K562 (cell line): ENCODE results near the gene ACBD5. TPM values are rescaled to one million over a fixed set of nuclear protein-coding genes. Genes with fewer than 3 reads are reported as not detected.

Experiments
- ATAC-seq: fragments of 200-7000 bp; cut with Tn5 transposase; 3 replicates; pipeline ENCODE4 v1.9.1; 2020; ENCODE audit warnings: moderate library complexity
- BruUV-seq: library from RNA; stranded (reverse); fragments of 400-500 nt; replicated peaks from 2 replicates; lab custom pipeline; 2021; lab: Mats Ljungman, UMichigan
- CTCF ChIA-PET: fragments of 300-600 bp; formaldehyde crosslinking; extraction: SDS; loops from one replicate; lab custom pipeline; 2021; ENCODE audit warnings: low intra/inter-chr PET ratio; lab: Yijun Ruan, JAX
- POLR2A ChIA-PET: fragments of 300-600, 350-650 bp; sonication (Branson Sonifier 250); formaldehyde crosslinking; extraction: SDS; loops from one replicate; lab custom pipeline; 2021; ENCODE audit warnings: antibody characterized with exemption, inconsistent platforms; lab: Yijun Ruan, JAX
- DNase-seq, 4 experiments: peaks; one replicate each; pipeline versions ENCODE4 v3.0.0 to v3.0.0-alpha.2; 2011 to 2018; ENCODE audit warnings: low spot score in 3 of 4, mixed read lengths in 3 of 4; ENCODE audit errors: extremely low read depth in 1 of 4
- FAIRE-seq: peaks from 2 replicates; lab custom pipeline; 2011; peaks lifted over from hg19 to GRCh38; lab: Jason Lieb, UNC
- H2AFZ ChIP-seq: 2 replicates; pipeline ENCODE4 v1.6.0; 2011; ENCODE audit warnings: low read depth, low read length, control low read depth, inconsistent platforms
- H3K27ac ChIP-seq: fragments of 200-600 bp; 3 replicates; pipeline ENCODE4 v1.8.0; 2011; ENCODE audit warnings: low read depth, mild to moderate bottlenecking, control low read depth, inconsistent platforms, low read length, moderate library complexity, mixed read lengths; ENCODE audit errors: extremely low read depth
- H3K27me3 ChIP-seq, 2 experiments: fragments of 300-600 bp in 1 of 2; 2 replicates in 1 of 2; 3 replicates in 1 of 2; pipeline versions ENCODE4 v1.6.0 to v1.8.0; 2011; ENCODE audit warnings: inconsistent platforms in 2 of 2, low read length in 2 of 2, mild to moderate bottlenecking in 1 of 2, mixed read lengths in 1 of 2, moderate library complexity in 1 of 2; ENCODE audit not compliant: control insufficient read depth in 2 of 2, insufficient read depth in 2 of 2
- H3K36me3 ChIP-seq: fragments of 300-600 bp; 3 replicates; pipeline ENCODE4 v1.8.0; 2011; ENCODE audit warnings: mild to moderate bottlenecking, low read length, inconsistent platforms; ENCODE audit not compliant: control insufficient read depth, insufficient read depth
- H3K4me1 ChIP-seq, 2 experiments: fragments of 200-600 bp in 1 of 2; replicated peaks in 1 of 2; 2 replicates in 1 of 2; 3 replicates in 1 of 2; pipeline versions ENCODE4 v1.5.1 to v1.8.0; 2011; ENCODE audit warnings: inconsistent platforms in 2 of 2, low read length in 2 of 2, mild to moderate bottlenecking in 1 of 2, mixed read lengths in 1 of 2, moderate library complexity in 1 of 2; ENCODE audit not compliant: control insufficient read depth in 2 of 2, insufficient read depth in 2 of 2
- H3K4me2 ChIP-seq: 2 replicates; pipeline ENCODE4 v1.6.1; 2011; ENCODE audit warnings: low read length, control low read depth, inconsistent platforms, mixed read lengths; ENCODE audit not compliant: insufficient read depth
- H3K4me3 ChIP-seq: fragments of 200-600 bp; sonication (generic), shearing (Covaris generic); 2 replicates; pipeline ENCODE4 v1.5.1; 2016; ENCODE audit warnings: control low read depth, inconsistent platforms
- H3K79me2 ChIP-seq: fragments of 200-600 bp; 3 replicates; pipeline ENCODE4 v1.8.0; 2011; ENCODE audit warnings: low read length, inconsistent platforms; ENCODE audit not compliant: control insufficient read depth, insufficient read depth
- H3K9ac ChIP-seq, 2 experiments: 2 replicates each; pipeline versions ENCODE4 v1.6.0 to v1.6.1; 2011; ENCODE audit warnings: low read depth in 2 of 2, low read length in 2 of 2, control low read depth in 1 of 2, inconsistent platforms in 1 of 2, mild to moderate bottlenecking in 1 of 2, mixed read lengths in 1 of 2; ENCODE audit not compliant: insufficient read depth in 1 of 2
- H3K9me1 ChIP-seq: one replicate; pipeline ENCODE4 v1.6.0; 2011; ENCODE audit warnings: inconsistent platforms, mild to moderate bottlenecking, low read length, moderate library complexity; ENCODE audit not compliant: control insufficient read depth, insufficient read depth
- H3K9me3 ChIP-seq: replicated peaks from 2 replicates; pipeline ENCODE4 v1.5.1; 2011; ENCODE audit warnings: low read depth, low read length, inconsistent platforms; ENCODE audit not compliant: control insufficient read depth, insufficient read depth
- H4K20me1 ChIP-seq: replicated peaks from 2 replicates; pipeline ENCODE4 v1.6.1; 2011; ENCODE audit warnings: low read length, inconsistent platforms, mixed read lengths; ENCODE audit not compliant: control insufficient read depth, insufficient read depth
- BDP1 ChIP-seq: IDR thresholded peaks from 3 replicates; pipeline ENCODE4 v1.6.1; 2011; ENCODE audit not compliant: insufficient read length, insufficient read depth
- CBX2 ChIP-seq: fragments of 200-600 bp; sonication (generic); IDR thresholded peaks from one replicate; pipeline ENCODE4 v1.6.1; 2012; ENCODE audit warnings: mild to moderate bottlenecking, low read length, inconsistent platforms; ENCODE audit not compliant: insufficient read depth, poor library complexity, severe bottlenecking
- CBX8 ChIP-seq: fragments of 200-600 bp; sonication (generic); IDR thresholded peaks from 2 replicates; pipeline ENCODE4 v1.6.1; 2012; ENCODE audit warnings: borderline replicate concordance, mixed run types, low read depth, mild to moderate bottlenecking, moderate library complexity, mixed read lengths, low read length, control low read depth, inconsistent platforms; ENCODE audit not compliant: poor library complexity, severe bottlenecking; ENCODE audit errors: extremely low read depth
- CHCHD3 ChIP-seq: fragments of 250-450 bp; sonication (Bioruptor Pico); IDR thresholded peaks from 2 replicates; pipeline ENCODE4 v2.1.2; 2022; ENCODE audit warnings: mild to moderate bottlenecking
- ELF2 ChIP-seq: fragments of 250-450 bp; sonication (Bioruptor Pico); IDR thresholded peaks from 2 replicates; pipeline ENCODE4 v1.5.0; 2021; ENCODE audit warnings: mild to moderate bottlenecking
- GTF2A2 ChIP-seq: IDR thresholded peaks from 2 replicates; pipeline ENCODE4 v1.6.1; 2016; ENCODE audit warnings: mild to moderate bottlenecking, missing genetic modification characterization, missing compliant biosample characterization
- NR4A1 ChIP-seq, 2 experiments: fragments of 250-450 bp in 1 of 2; fragments of 450-650 bp in 1 of 2; sonication (Bioruptor Pico) in 1 of 2; IDR thresholded peaks; 2 replicates each; pipeline versions ENCODE4 v1.4.0 to v1.6.1; 2016 to 2020; ENCODE audit warnings: mild to moderate bottlenecking in 2 of 2, missing compliant biosample characterization in 1 of 2, missing genetic modification characterization in 1 of 2, moderate library complexity in 1 of 2
- PTTG1 ChIP-seq: fragments of 450-650 bp; IDR thresholded peaks from 2 replicates; pipeline ENCODE4 v1.6.1; 2016; ENCODE audit warnings: low read depth, mild to moderate bottlenecking, missing genetic modification characterization, missing compliant biosample characterization
- WHSC1 ChIP-seq: IDR thresholded peaks from one replicate; pipeline ENCODE4 v1.6.1; 2012; ENCODE audit warnings: low read length, control low read depth, inconsistent platforms
- ZC3H8 ChIP-seq: fragments of 450-650 bp; IDR thresholded peaks from 2 replicates; pipeline ENCODE4 v1.6.1; 2017
- ZNF121 ChIP-seq: sonication (generic); formaldehyde crosslinking; conservative IDR thresholded peaks from 2 replicates; pipeline ENCODE4 v1.8.0; 2022; ENCODE audit warnings: missing genetic modification reagents
- ZNF174 ChIP-seq: fragments of 250-450 bp; sonication (Bioruptor Pico); IDR thresholded peaks from 2 replicates; pipeline ENCODE4 v1.4.0; 2020; ENCODE audit warnings: mild to moderate bottlenecking
- ZNF717 ChIP-seq: fragments of 250-450 bp; sonication (Bioruptor Pico); IDR thresholded peaks from 2 replicates; pipeline ENCODE4 v1.5.0; 2021
- ZNF79 ChIP-seq: fragments of 250-450 bp; sonication (Bioruptor Pico); IDR thresholded peaks from 2 replicates; pipeline ENCODE4 v1.4.0; 2020; ENCODE audit warnings: low read depth, mild to moderate bottlenecking, moderate library complexity
- WGBS: fragments of 100-300 bp; shearing (Covaris generic); methylation state at CpG from one replicate; pipeline ENCODE4 v1.1.6; 2016; ENCODE audit warnings: low coverage, mixed read lengths; ENCODE audit not compliant: insufficient coverage; ENCODE audit errors: missing lambda C conversion rate; 5-methylcytosine and 5-hydroxymethylcytosine counted together
- in situ Hi-C: fragments of 300-500 bp; cut with MboI; formaldehyde crosslinking; loops from 4 replicates; pipeline ENCODE4 v1.15.0; 2018; ENCODE audit warnings: inconsistent platforms, mixed read lengths
- intact Hi-C: fragments of 100-400 bp; cut with micrococcal nuclease; formaldehyde crosslinking; loops from 2 replicates; pipeline ENCODE4 v1.14.2; 2022
- polyA plus RNA-seq, 8 experiments: library from polyadenylated mRNA; depleted of rRNA in 4 of 8; stranded (reverse) in 5 of 8; unstranded in 3 of 8; fragments of >200 nt; fragmentation: Nextera tagmentation in 2 of 8; fragmentation: Illumina TruSeq in 1 of 8; extraction: Ambion mirVana in 2 of 8; extraction: Trizol in 1 of 8; gene quantifications; 2 replicates each; pipeline versions ENCODE4 v1.2.1 to v1.2.3, GENCODE V29; 2011 to 2014; ENCODE audit warnings: inconsistent platforms in 1 of 8, missing spikeins in 1 of 8
- total RNA-seq, 7 experiments: library from RNA; depleted of rRNA in 6 of 7; stranded (reverse); fragments of >200 nt in 6 of 7; fragmentation: Illumina TruSeq in 2 of 7; extraction: Trizol in 2 of 7; gene quantifications; 2 replicates each; pipeline versions ENCODE4 v1.2.1 to v1.2.3, GENCODE V29; 2011 to 2021; ENCODE audit warnings: low replicate concordance in 1 of 7
- TF ChIP-seq, protein P1 (sequence below): fragments of 450-650 bp; IDR thresholded peaks from 2 replicates; pipeline ENCODE4 v1.7.0; 2016; ENCODE audit warnings: borderline replicate concordance
- TF ChIP-seq, protein P2 (sequence below): fragments of 450-650 bp; IDR thresholded peaks from 2 replicates; pipeline ENCODE4 v1.6.1; 2018; ENCODE audit warnings: mild to moderate bottlenecking, low read depth; ENCODE audit not compliant: partially characterized antibody

The ACBD5 gene
- total and polyA plus RNA-seq, 9 of the 15 experiments (the other 6 are each of a cell fraction or from before 2014, with no cell fraction given) = 1.5 to 10.3 (median 7.8) TPM

DNA sequence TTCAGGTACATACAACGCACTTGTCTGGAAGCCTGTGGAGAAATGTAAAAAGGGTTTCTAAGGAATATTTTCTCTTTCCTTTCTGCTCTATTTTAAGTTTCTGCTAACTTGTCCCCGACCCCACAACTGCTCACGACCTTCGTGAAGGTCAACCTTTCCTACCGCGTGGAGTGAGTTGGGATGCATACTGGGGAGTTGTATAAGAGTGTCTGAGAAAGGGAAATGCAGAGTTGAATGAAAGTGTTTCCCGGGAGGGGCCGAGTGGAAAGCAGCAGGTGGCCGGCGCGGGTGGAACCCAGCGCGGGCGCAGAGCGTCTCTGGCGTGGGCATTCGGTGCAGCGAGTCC, 17.9 kb upstream of the ACBD5 start:
- Histone ChIP-seq H3K27me3 (peaks cover under 1 to 5% of the 10 kb centered on the region in 2 experiments; a peak in 4 of 5 replicates), H3K4me2 (no peak overlapping the region), H2AFZ (no peak overlapping the region), H3K4me1 (peaks cover 1 to 4% of the 10 kb centered on the region in 2 experiments; a peak in 3 of 5 replicates), H3K9ac (no peak overlapping the region), H3K9me1 (no peaks in the 10 kb centered on the region), H3K27ac (no peak overlapping the region), H3K4me3 (no peak overlapping the region), H4K20me1 (no peaks in the 10 kb centered on the region), H3K9me3 (peaks cover 2% of the 10 kb centered on the region; the same call in 1 of the 2 replicates), H3K79me2 (no peaks in the 10 kb centered on the region), H3K36me3 (no peaks in the 10 kb centered on the region)
- TF ChIP-seq ZNF79 (CRISPR knock-in tag) (no peak), CHCHD3 (no peak), BDP1 (no peak), ZC3H8 (no peak), ZNF121 (CRISPR knock-in tag) (no peak), WHSC1 (no peak), ZNF717 (CRISPR knock-in tag) (no peak), NR4A1 (CRISPR knock-in tag; IDR thresholded peaks at IDR 0.05) (no peak), NR4A1 (tag; IDR thresholded peaks at IDR 0.05) (no peak), GTF2A2 (no peak), PTTG1 (tag) (no peak), CBX8 (no peak), CBX2 (no peak), ELF2 (CRISPR knock-in tag) (no peak), ZNF174 (CRISPR knock-in tag) (no peak)
- TF ChIP-seq, protein P1, sequence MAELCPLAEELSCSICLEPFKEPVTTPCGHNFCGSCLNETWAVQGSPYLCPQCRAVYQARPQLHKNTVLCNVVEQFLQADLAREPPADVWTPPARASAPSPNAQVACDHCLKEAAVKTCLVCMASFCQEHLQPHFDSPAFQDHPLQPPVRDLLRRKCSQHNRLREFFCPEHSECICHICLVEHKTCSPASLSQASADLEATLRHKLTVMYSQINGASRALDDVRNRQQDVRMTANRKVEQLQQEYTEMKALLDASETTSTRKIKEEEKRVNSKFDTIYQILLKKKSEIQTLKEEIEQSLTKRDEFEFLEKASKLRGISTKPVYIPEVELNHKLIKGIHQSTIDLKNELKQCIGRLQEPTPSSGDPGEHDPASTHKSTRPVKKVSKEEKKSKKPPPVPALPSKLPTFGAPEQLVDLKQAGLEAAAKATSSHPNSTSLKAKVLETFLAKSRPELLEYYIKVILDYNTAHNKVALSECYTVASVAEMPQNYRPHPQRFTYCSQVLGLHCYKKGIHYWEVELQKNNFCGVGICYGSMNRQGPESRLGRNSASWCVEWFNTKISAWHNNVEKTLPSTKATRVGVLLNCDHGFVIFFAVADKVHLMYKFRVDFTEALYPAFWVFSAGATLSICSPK = no peak
- TF ChIP-seq, protein P2, sequence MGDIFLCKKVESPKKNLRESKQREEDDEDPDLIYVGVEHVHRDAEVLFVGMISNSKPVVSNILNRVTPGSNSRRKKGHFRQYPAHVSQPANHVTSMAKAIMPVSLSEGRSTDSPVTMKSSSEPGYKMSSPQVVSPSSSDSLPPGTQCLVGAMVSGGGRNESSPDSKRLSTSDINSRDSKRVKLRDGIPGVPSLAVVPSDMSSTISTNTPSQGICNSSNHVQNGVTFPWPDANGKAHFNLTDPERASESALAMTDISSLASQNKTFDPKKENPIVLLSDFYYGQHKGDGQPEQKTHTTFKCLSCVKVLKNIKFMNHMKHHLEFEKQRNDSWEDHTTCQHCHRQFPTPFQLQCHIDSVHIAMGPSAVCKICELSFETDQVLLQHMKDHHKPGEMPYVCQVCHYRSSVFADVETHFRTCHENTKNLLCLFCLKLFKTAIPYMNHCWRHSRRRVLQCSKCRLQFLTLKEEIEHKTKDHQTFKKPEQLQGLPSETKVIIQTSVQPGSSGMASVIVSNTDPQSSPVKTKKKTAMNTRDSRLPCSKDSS = no peak
- BruUV-seq = no TSS peak
- POLR2A ChIA-PET = no interaction called here
- WGBS = 63% methylated on average over 15 of the region's 18 CpGs
- intact Hi-C loops = no loop called here
- CTCF ChIA-PET = no interaction called here
- in situ Hi-C loops = no loop called here
- ATAC-seq (no peak), FAIRE-seq (no peak), DNase-seq (no peak)
